ENCODE measurements around the gene PDE11A.
"Not testable (repeated sequence)": the region's sequence is repeated elsewhere in the genome, so short reads cannot be mapped to it uniquely, and the experiment has no call there.

PDE11A gene

DNA sequence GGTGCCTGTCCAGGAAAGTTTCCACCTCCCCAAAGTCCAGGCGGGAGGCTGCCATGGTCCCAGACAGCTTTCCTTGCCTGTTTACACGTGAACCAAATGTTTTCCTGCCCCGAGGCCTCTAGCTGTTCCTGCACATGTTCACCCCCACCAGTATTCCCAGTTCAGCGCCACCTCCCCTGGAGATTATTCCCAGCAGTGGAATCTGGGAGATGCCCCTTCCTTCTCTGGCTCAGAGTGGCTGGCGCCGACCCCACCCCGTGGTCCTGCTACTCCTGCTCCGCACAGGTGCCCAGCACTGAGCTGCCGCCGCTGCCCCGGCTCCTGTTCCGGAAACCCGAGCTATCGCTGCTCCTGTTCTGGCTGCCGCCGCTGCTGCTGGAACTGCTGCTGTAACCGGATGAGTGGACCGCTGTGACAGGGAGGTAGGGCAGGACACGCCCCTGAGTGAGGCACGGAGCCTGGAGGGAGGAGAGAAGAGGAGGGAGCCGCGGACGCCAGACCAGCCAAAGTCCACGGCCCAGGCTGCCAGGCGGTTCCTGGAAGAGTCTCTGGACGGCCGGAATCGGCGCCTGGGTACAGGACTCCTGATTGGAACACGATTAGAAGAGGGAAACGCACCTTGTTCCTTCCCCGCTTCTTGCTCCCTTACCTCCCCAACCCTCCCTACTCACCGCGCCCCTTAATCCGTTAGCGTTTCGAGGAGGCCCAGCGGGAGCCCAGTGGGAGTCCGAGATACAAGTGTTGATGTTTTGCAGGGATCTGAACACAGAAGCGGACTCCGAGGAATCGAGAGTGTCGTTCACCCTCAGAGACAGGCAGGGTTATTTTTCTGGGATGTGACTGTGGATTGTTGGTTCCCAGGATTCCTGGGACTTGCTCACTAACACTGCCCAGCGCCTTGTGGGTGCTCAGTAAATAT, at the start of gene PDE11A:
TSS of gene PDE11A (minus strand) at position 395 of the 919 bp plus-strand sequence. CDS start at position 55, 340 bp downstream.
- peak; percentile 70 for DNase-seq

DNA sequence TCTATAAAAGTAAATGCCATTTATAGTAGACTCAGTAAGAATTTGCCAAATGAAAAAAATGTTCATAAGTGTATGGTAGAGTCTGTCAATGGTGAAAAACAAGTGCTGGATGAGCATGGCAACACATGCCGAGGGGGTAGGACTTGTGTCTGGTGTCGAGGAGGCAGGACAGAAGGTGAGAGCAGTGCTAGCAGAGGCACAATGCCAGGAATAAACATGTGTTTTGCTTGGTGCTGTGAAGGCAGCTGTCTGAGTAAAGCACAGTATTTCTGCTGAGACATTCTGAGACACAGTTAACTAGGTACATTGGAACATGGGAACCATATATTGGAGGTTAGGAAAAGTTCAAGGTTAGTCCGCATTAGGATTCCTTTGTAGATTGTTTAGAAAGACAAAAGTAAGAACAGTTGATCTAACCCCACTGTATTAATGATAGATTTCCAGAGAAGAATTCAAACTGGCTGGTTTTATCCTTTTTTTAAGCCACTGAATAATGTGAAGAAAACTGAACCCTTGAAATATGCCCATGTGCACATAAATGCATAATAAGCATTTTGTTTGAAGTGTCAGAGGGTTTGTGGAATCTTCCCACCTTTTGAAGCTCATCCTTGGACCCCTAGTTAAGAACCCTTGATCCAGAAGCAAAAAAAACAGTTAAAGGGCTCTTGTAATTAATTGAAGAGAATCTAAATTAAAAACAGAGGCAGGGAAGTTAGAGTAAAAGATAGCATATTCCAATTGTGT, 46.8 kb upstream of the PDE11A start:
- no peak for DNase-seq

DNA sequence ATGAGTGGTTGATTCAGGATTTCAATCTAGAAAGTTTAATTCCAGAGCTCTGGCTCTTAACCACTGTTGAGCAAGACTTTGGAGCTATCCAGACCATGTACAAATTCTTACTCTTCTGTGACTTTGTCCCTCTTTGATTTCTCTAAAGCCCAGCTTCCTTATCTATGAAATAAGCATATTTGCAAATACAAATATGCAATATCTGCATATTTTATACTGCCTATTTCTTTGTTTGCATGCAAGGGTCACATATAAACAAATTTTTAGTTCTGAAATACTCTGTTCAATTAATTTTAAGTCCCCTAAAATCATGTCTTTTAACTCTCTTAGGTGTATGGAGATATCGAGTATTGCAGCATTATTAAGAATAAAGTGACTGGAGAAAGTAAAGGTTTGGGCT, 45.1 kb upstream of the PDE11A start:
- DNase-seq: no peak

DNA sequence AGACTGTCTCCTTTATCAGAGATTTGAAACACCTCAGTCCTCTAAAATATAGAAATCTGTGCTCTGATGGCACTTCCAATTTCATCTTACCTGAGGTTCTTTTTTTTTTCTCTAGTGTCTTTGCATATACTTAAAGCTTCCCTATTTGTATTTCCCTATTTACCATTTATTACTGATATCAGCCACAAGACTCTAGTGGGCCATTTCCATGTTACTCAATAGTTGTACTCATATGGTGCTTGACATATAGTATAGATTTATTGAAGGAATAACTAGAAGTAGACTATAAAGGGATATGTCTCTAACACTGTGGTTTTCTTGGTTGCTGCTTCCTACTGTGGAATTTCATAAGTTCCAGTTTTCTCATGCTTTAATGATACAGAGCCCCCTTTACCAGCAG, 42.7 kb upstream of the PDE11A start:
- no peak for DNase-seq

DNA sequence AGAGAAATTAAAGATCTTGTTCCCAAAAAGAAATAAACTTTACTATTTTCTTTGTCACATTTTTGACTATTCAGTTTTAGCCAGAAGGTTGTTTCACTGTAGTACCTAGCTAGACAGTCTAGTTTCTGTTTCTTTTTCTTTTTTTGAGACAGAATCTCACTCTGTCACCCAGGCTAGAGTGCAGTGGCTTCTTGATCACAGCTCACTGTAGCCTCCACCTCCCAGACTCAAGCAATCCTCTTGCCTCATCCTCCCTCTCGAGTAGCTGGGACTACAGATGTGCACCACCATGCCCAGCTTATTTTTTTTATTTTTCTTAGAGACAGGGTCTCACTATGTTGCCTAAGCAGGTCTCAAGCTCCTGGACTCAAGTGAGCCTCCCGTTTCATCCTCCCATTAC, 41.9 kb upstream of the PDE11A start:
- DNase-seq: peak; percentile 21

DNA sequence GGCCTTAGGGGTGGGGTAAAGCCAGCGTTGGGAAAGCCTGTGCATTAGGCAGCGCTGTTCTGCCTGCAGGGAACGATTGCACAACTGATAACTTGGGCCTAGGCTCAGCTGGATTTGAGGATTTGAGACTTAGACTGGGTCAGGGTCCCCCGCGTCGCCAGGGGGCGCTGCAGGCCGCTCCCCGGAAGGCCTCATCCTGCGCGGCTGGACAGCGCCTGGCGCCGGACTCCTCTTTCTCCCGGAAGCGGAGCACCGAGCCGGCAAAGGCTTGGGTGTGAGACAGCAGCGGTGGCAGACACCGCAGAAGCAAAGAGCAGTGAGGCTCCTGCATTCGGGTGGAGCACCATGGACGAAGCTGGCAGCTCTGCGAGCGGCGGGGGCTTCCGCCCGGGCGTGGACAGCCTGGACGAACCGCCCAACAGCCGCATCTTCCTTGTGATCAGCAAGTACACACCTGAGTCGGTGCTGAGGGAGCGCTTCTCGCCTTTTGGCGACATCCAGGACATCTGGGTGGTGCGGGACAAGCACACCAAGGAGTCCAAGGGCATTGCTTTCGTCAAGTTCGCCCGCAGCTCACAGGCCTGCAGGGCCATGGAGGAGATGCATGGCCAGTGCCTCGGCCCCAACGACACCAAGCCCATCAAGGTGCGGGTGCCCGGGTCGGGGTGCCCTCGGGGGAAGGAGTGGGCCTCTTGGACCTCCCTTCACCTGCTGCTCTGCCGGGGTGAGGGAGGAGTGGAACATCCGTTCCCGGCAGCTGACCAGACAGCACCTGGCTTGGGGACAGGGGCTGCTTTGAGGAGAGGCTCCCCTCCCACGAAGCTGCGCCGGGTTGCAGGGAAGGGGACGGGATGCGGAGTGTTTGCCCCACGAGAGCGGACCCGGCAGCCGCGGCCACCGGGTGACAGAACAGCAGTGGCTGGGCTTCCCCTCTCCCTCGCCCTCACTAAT, 39.9 kb upstream of the PDE11A start, which contains the start of gene RBM45:
TSS of gene RBM45 (plus strand) at position 236 of the 951 bp plus-strand sequence. CDS start at position 346, 110 bp downstream.
- DNase-seq: peak; percentile 95

DNA sequence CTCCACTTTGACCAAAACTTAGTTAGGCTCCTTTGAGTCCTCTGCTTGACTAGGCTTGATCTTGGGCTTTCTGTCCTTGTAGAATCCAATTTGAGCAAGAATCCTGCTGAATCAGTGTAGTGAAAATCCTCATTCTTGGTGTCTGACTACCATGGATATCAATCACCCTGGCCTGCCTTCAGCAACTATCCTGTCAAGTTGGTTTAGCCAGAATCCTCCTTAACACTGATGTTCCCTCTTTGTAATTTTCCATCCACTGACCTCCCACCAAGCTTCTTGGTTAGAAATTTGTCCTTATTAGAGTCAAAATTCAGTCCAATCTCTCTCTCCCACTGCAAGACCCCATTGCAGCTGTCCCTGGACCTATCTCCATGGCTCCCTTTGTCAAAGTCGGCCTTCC, 39.2 kb upstream of the PDE11A start:
- DNase-seq: no peak

DNA sequence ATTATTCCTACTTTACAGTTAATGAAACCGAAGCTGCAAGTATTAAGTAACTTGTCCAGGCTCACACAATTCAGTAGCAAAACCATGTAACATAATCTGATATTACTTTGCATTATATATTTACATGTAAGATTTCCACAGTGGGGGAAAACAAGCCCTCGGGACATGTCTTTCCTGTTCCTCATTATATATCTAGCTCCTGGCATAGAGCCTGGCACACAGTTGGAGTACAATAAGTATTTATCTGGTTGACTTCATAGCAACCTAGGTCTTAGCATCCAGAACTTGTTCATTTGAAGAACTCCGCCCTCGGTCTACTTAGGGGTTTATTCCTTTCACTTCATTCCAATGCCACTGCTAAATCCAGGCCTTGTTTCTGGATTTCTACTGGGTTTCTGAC, 38.1 kb upstream of the PDE11A start:
- DNase-seq: no peak

DNA sequence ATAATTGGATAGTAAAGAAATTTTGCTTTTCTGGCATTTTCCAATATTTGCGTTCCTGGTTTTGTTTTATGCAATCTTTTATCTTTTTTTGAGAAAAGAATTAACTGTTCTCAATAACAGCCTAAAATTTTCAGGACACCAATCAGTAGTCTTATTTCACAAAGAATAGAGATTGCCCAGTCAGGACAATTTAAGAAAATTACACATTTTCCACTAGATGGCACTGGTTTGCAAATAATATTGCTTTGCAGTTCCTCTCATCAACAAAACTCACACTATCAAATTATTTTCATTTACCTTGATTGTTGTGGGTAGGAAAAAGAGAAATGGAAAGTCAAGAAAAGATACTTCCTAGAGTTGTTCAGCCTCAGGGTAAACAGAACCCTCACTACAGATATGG, 37.2 kb upstream of the PDE11A start:
- DNase-seq: peak; percentile 76

DNA sequence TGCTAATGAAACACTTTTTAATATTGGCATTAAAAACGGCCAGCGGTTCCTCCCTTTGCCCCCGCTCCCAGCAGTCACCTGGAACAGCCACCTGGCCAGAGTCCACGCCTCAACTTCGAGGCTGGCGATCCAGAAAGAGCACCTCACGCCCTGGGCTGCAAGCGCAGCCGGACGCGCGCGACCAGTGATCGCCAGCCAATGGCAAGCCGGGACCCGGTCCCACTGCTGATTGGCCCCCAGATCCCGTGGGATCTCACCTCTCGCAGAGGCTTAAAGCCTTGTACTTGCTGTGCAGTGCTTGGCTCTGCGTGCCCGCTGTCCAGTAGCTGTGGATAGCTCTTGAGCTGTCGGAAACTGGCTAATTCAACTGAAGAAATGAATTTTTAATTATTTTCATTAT, 35.6 kb upstream of the PDE11A start:
- DNase-seq: no peak

DNA sequence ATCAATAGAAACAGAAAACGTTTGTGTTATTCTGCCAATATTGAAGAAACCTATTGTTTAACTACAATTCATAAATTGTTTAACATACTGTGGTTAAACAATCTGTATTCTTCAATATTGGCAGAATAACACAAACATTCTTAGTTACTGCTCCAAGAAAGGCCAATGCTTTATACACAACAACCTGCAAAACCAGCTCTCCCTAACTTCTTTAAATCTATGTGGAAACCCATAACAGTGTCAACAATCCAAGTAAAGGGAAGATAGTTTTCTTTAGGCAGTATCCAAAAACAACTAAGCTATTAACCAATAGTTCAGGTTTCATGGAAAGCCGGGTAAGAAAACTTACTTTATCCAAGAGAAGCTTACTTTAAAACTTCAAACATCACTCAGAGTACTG, 33.5 kb upstream of the PDE11A start:
- no peak for DNase-seq

DNA sequence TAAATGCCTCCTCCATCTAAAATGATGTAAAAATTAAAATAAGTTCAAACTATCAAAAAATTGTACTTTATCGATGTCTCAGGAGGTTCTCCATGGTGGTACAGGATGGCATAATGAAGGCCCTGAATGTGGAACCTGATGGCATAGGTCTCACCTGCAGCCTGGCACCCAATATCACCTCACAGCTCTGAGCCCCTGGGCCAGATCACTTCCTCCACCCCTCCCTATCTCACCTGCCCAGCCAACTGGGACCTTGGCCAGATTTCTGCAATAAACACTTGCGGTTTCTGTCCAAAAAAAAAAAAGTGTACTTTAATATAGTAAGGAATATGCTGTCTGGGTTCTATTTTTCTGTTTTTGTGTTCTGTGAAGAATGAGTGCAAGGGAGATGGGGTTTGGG, 33.0 kb upstream of the PDE11A start:
- DNase-seq: no peak

DNA sequence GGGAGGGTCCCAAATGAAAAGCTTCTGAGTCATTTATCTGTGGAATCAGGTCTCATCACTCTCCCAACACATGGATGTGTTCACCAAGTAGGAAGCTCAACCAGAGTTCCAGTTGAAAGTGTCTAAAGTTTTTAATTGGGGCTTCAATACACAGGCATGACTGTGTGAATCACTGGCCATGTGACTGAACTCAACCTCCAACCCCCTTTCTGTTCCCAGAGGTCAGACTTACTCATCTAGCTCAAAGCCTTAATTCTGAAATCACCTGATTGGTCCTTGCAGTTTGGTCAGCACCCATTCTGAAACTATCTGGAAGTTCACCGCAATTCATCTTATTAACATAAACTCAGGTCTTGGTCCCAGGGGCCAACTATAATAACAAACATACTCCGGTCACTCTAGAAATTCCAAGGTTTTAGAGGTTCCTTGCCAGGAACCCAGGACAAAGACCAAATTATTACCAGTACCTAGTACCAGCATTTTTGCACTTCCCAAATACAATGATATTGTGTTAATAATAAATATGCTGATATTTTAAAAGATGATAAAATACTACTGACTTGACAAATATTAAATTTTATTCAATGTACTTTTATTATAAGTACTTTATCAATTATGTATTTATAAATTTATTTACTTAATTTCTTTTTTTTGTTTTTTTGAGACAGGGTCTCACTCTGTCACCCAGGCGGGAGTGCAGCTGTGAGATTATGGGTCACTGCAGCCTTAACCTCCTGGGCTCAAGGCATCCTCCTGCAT, 28.9 kb upstream of the PDE11A start:
- no peak for DNase-seq

DNA sequence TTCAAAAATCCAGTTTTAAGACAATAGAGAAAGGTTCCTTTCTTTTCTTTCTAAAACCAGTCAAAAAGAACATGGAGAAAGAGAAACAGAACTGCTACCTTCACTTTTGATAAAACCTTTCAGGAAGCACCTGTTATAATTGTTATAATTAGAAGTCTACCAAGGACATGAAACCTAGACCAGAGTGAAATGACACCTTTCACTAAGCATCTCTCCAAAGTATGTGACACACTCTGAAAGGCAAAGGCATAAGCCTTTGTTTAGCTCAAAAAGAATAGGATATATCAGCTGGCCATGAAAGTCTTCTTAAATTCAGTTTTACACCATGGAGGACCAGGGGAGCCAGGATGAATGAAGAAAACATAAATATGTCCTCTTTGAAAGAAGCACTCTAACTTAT, 20.9 kb upstream of the PDE11A start:
- no peak for DNase-seq

DNA sequence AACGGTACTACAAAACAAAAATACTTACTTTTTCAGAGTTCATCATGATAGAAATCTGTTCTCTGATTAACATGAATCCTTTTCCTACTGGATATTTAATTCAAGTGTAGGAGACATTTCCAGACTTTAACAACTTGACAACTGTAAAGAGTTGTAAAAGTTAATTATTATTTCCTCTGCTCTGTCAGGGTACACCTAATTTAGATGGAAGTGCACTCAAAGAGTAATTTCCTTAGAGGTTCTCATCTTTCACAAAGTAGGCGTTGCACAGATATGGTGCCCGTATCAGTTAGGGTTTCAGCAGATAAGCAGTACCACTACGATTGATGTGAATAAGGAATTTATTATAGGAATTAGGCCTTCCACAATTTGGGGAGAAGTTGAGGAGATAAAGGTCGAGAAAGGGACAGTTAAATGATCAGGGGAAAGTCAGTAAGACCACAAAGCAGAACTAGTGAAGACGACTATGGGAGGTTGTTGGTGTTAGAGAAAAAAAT, 16.2 kb upstream of the PDE11A start:
- no peak for DNase-seq

DNA sequence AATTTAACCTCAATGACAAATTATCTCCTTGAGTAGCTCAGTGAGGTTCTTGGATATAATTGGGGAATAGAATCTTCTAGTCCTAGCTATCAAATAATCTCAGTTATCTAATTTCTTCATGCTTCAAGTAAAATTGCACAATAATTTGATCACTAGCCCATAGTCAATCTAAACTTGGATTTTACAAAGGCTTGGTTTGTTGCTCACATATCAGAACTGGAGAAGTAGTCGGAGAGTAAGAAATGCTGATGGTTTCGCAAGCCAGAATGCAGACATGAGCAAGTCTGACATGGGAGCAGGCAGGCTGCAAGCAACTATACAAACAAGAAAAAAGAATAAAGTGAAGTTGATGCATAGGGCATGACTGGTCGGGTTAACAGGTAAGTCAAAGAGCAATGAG, 11.7 kb upstream of the PDE11A start:
- no peak for DNase-seq

DNA sequence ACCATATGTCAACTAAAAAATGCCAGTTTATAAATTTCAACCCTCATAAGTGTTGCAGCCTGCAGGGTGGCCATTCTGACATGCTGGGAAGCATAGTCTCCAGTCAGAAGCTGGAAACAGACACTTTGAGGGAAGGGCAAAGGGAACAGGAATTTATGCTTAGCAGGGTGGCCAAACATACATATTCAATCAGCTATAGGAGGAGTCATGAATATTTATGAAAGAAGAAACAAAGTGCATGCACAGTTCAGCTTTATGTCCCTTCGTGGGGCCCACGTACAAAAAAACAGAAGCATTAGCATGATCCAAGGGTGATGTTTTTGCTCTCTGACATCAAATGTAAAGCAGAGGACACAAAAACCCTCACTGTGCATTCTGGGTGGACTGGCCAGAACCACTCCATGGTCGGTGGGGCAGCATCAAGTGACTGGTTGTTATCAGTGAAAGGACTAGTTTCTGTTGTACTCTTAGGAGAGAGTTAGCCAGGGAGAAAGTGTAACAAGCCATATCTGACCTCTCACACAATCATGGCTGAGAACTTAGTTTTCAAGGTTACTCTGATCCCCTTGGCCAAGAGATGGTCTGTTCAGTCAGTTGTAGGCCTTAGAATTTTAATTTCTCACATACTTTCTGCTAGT, 9.9 kb upstream of the PDE11A start:
- no peak for DNase-seq

DNA sequence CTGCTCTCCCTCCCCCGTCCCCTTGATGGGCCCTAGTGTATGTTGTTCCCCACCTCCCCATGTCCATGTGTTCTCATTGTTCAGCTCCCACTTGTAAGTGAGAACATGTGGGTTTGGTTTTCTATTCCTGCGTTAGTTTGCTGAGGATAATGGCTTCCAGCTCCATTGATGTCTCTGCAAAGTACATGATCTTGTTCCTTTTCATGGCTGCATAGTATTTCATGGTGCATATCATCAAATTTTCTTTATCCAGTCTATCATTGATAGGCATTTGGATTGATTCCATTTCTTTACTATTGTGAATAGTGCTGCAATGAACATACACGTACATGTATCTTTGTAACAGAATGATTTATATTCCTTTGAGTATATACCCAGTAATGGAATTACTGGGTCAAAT, 6.7 kb upstream of the PDE11A start:
- not testable (repeated sequence) for DNase-seq

DNA sequence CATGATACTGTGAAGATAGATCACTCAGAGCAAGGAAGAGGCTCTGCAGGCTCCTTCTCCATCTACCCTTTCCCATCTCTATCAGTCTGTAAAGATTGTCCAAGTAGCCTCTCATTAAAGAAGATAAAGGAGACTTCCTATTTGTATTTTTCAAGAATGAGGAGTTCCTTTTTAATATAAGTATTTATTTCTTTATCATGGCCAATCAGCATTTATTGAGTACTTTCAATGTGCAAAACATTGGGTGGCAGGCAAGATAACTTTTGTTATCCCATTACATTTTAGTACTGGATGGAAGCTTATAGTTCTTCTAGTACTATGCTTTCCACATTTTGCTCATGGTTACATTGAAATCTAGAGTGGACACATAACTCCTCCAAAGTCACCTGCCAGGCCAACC, 3.6 kb upstream of the PDE11A start:
- no peak for DNase-seq

DNA sequence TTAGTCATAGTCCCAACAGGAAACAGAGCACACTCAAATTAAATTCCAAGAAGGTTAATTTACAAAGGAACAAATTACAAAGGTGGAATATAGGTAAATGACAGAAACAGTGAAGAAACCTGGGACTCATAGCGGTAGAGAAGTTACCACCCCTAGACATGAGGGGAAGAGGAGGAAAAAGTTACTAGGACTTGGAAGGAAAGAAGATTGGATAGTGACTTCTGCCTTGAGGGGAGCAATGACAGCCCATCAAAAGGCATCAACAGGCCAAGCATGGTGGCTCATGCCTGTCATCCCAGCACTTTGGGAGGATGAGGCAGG, 2.4 kb upstream of the PDE11A start:
- no peak for DNase-seq
